Epithelial cell of proximal tubule (primary cell): Measurements from ENCODE around the gene NFKBIE. TPM values are rescaled to one million over a fixed set of nuclear protein-coding genes. Genes with fewer than 3 reads are reported as not detected.

ENCODE experiments used
- DNase-seq: peaks from one replicate; pipeline ENCODE4 v3.0.0-alpha.2; 2011; ENCODE audit warnings: low read depth
- H3K4me3 ChIP-seq: 2 replicates; pipeline ENCODE4 v1.5.1; 2011; ENCODE audit warnings: low read depth, mild to moderate bottlenecking, low read length
- total RNA-seq: library from RNA; depleted of rRNA; stranded (reverse); fragments of >200 nt; gene quantifications from 2 replicates; pipeline ENCODE4 v1.2.3, GENCODE V29; 2015
- TF ChIP-seq, protein P1 (sequence below): conservative IDR thresholded peaks from 2 replicates; pipeline ENCODE4 v1.5.1; 2012; ENCODE audit warnings: low read depth, mild to moderate bottlenecking, low read length

The NFKBIE gene
- total RNA-seq, 1 donor from 2014 or later, result 131 TPM

DNA sequence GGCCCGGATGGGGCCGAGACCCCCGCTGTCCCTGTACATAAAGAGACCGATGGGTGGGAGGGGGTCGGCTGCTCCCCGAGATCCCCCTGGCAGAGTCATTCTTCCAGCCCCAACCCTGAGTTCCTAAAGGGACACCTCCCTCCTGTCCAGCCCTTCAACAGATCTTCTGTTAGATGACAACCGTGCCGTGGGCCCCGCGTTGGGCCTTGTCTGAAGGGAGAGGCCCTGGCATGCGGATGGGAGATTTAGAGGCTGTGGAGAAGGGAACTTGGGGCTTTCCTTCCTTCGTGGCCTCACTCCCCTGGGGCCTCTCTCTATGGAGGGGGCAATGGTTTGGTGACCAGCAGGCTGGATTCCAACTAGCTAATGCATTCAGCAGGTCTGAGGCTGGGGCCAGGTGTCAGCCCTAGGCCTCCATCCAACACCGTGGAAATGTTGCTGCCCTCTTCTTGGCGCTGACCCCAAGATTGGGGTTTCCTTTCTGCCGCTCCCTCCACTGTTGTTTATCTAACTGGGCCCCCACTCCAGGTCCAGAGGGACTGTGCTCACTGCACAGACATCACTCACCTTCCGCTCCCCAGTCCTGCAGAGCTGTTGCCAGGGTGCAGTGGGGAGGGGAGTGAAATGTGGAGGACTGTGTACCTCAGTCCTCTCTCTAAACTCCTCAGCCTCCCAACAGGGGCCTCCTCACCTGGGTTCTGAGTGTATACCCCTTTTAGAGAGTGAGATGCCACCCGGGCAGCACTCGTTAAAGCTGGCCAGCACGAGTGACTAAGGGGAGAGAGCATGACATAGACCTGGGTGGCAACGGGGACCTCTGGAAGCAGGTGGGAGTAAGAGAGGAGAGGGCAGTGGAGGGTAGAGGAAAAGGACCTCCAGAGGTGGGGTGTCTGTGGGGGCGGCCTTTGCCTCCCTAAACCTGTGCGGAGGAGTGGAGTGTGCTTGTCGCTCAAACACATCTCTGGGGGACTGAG lies 11.6 kb upstream of the NFKBIE start:
- TF ChIP-seq, protein P1, sequence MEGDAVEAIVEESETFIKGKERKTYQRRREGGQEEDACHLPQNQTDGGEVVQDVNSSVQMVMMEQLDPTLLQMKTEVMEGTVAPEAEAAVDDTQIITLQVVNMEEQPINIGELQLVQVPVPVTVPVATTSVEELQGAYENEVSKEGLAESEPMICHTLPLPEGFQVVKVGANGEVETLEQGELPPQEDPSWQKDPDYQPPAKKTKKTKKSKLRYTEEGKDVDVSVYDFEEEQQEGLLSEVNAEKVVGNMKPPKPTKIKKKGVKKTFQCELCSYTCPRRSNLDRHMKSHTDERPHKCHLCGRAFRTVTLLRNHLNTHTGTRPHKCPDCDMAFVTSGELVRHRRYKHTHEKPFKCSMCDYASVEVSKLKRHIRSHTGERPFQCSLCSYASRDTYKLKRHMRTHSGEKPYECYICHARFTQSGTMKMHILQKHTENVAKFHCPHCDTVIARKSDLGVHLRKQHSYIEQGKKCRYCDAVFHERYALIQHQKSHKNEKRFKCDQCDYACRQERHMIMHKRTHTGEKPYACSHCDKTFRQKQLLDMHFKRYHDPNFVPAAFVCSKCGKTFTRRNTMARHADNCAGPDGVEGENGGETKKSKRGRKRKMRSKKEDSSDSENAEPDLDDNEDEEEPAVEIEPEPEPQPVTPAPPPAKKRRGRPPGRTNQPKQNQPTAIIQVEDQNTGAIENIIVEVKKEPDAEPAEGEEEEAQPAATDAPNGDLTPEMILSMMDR, result no peak
- DNase-seq, result no peak
- no peak overlapping the region for H3K4me3 ChIP-seq

DNA sequence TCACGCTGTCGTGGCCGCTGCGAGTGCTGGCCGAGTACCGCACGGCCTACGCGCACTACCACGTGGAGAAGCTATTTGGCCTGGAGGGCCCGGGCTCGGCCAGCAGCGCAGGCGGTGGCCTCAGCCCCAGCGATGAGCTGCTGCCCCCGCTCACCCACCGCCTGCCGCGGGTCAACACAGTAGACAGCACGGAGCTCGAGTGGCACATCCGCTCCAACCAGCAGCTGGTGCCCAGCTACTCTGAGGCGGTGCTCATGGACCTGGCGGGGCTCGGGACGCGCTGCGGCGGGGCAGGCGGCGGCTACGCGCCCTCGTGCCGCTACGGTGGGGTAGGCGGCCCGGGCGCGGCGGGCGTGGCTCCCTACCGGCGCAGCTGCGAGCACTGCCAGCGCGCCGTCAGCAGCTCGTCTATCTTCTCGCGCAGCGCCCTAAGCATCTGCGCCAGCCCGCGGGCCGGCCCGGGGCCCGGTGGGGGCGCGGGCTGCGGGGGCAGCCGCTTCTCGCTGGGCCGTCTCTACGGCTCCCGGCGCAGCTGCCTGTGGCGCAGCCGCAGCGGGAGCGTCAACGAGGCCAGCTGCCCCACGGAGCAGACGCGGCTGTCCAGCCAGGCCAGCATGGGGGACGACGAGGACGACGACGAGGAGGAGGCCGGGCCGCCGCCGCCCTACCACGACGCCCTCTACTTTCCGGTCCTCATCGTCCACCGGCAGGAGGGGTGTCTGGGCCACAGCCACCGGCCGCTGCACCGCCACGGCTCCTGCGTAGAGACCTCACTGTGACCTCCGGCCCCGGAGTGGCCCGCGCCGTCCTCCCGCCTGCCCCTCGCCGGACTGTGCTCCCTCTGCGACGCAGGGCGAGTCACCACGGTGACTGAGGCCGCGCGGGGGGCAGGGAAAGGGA lies 10.6 kb upstream of the NFKBIE start:
- no peak overlapping the region for H3K4me3 ChIP-seq
- TF ChIP-seq, protein P1, result no peak

GRCh38 chr6:44275271-44275748 lies 10.0 kb upstream of the NFKBIE start:
- TF ChIP-seq, protein P1, result no peak

More for the DNA sequence above, 10.6 kb upstream of the NFKBIE start:
- DNase-seq, result no peak

GRCh38 chr6:44273617-44274016 lies 8.3 kb upstream of the NFKBIE start:
- TF ChIP-seq, protein P1, result no peak
- no peak for DNase-seq
- H3K4me3 ChIP-seq, result no peak overlapping the region

More at GRCh38 chr6:44275271-44275748, 10.0 kb upstream of the NFKBIE start:
- no peak for DNase-seq
- no peak overlapping the region for H3K4me3 ChIP-seq

GRCh38 chr6:44272999-44273566 lies 7.7 kb upstream of the NFKBIE start:
- TF ChIP-seq, protein P1, result no peak
- no peak overlapping the region for H3K4me3 ChIP-seq
- no peak for DNase-seq

DNA sequence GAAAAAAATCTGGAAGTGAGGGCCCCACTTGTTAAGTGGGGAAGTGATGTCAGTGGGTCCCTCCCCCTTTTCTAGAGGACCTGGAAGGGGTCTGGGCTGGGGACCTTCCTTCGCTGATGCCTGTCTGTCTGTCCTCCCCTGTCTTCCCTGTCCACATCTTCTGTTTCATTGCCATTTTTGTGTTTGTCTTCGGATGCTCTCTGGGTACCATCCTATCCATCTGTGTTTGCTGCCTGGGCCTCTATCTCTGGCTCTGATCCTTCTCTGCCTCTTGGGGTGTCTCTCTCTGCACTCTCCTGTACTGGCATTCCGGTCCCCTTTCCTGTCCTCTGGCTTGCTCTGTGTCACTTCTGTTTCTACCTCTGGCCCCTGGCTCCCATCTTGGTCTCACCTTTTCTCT lies 7.2 kb upstream of the NFKBIE start:
- TF ChIP-seq, protein P1, result no peak
- no peak overlapping the region for H3K4me3 ChIP-seq
- no peak for DNase-seq
